Activated CD4-positive, CD25-positive, alpha-beta regulatory T cell treated with anti-CD3 and anti-CD28 coated beads, Interleukin-2, amount 50 U/mL, for 72 hours (primary cell): ENCODE measurements around the gene INPP5J.
"Not testable (repeated sequence)": the region's sequence is repeated elsewhere in the genome, so short reads cannot be mapped to it uniquely, and the experiment has no call there.

ENCODE experiments used
- DNase-seq: peaks from one replicate; pipeline ENCODE4 v3.0.0; 2021

Gene INPP5J

GRCh38 chr22:31088233-31088986, 34.4 kb upstream of the INPP5J start:
- no peak for DNase-seq

GRCh38 chr22:31089160-31090100, 33.3 kb upstream of the INPP5J start:
- no peak for DNase-seq

GRCh38 chr22:31090217-31091085, 32.3 kb upstream of the INPP5J start:
- no peak for DNase-seq

GRCh38 chr22:31091106-31091975, 31.4 kb upstream of the INPP5J start:
- DNase-seq: no peak

GRCh38 chr22:31092161-31092560, 30.6 kb upstream of the INPP5J start:
- DNase-seq: no peak

DNA sequence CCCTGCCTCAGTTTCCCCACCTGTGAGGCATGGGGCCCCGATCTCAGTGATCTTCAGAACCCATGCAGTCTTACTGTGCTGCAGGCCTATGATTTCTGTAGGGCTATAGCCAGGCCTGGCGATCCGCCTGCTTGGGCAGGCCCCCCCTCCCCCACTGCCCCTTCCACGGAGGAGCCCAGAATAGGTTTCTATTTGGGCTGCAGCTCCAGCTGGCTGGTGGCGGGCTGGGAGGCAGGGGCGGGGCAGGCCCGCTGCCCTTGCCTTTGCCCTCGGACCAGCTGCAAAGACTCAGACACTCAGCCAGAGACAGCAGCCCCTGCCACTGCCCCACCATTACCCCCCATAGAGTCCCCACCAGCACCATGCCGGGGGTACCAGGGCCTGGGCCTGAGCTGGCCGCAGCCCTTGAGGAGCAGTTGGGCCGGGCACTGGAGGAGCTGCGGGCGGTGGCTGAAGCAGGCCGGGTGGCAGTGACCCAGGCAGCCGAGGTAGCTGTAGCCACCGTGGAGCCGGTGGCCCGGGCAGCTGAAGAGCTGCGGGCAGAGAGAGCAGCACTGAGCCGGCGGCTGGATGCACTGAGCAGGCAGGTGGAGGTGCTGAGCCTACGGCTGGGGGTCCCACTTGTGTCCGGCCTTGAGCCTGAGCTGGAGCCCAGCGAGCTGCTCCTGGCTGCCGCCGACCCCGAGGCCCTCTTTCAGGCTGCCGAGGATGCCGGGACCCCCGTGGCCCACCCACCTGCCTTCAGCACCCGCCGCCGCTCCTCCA, 29.5 kb upstream of the INPP5J start:
- no peak for DNase-seq

- no peak for DNase-seq
Observed at GRCh38 chr22:31094021-31094551, 28.7 kb upstream of the INPP5J start.

DNA sequence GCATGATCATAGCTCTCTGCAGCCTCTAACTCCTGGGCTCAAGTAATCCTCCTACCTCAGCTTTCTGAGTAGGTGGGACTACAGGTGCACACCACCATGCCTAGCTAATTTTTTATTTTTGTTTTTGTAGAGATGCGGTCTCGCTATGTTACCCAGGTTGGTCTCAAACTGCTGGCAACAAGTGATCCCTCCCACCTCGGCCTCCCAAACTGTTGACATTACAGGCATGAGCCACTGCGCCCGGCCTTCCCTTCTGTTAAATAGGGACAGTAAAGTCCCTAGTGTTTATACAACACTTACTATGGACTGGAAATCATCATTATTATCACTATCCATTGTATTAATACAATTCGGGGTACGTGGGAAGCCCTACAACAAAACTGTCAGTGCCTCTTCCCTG, 28.0 kb upstream of the INPP5J start:
- DNase-seq: no peak

GRCh38 chr22:31095637-31096249, 27.0 kb upstream of the INPP5J start:
- DNase-seq: no peak

DNA sequence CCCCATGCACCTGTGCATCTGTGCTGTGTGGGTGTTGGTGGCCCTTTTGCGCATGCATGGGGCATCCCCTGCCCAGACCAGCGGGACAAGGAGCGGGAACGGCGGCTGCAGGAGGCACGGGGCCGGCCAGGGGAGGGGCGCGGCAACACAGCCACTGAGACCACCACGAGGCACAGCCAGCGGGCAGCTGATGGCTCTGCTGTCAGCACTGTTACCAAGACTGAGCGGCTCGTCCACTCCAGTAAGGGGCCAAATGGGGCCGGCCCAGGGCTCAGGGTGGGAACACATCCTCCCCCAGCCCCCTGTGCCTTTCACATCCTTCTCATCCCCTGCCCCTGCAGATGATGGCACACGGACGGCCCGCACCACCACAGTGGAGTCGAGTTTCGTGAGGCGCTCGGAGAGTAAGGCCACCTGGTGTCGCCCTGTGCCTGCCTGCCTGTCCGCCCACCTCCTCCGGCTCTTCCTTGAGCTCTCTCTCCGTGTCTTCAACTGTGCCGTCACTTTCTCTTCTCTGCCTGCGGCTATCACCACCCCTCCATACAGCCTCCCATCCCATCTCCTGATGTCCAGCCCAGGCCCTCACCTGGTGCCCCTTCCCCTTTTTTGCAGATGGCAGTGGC, 26.0 kb upstream of the INPP5J start:
- no peak for DNase-seq

GRCh38 chr22:31097539-31097938, 25.2 kb upstream of the INPP5J start:
- not testable (repeated sequence) for DNase-seq

GRCh38 chr22:31097941-31098631, 24.7 kb upstream of the INPP5J start:
- no peak for DNase-seq

- DNase-seq: no peak
Observed at GRCh38 chr22:31098632-31099110, 24.1 kb upstream of the INPP5J start.

- DNase-seq: no peak
Observed at GRCh38 chr22:31099386-31099785, 23.4 kb upstream of the INPP5J start.

DNA sequence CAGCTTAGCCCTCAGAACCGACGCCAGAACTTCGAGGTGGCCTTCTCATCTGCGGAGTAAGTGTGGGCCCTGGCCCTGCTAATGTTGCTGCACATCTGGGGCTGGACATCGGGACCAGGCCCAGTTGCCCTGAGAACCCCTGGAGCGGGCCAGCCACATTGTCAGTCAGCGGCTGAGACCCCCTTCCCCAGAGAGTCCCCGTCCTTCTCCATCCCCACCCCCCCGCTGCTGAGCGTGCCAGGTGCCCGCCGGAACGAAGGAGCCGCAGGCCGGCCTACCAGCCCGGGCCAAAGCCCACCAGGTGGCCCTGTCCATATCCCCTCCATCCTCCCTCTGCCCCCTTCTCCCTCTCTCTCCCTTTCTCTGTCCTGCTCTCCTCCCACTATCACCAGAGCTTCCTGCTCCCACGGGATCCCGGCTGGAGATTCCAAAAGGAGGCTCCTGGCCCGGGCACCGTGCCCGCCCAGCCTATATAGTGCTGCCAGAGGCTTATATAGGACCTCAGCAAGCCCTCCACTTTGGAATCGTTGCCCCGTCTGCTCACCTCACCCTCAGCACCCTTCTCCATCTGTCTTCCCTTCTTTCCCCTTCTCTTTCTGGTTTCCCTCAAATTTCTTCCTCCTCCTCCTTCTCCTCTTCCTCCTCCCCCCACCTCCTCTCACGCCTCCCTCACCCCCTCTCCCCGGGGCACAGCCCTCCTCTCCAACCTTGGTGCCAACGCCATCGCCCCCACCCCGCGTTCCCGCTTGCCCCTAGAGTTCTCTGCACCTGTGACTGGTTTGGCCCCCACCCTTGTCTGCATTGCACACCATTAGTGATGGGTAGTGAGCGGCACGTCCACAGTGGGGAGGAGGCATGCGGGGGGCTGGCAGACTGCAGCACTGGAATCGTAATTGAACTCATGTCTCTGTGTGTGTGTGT, 22.7 kb upstream of the INPP5J start:
- DNase-seq: no peak

DNA sequence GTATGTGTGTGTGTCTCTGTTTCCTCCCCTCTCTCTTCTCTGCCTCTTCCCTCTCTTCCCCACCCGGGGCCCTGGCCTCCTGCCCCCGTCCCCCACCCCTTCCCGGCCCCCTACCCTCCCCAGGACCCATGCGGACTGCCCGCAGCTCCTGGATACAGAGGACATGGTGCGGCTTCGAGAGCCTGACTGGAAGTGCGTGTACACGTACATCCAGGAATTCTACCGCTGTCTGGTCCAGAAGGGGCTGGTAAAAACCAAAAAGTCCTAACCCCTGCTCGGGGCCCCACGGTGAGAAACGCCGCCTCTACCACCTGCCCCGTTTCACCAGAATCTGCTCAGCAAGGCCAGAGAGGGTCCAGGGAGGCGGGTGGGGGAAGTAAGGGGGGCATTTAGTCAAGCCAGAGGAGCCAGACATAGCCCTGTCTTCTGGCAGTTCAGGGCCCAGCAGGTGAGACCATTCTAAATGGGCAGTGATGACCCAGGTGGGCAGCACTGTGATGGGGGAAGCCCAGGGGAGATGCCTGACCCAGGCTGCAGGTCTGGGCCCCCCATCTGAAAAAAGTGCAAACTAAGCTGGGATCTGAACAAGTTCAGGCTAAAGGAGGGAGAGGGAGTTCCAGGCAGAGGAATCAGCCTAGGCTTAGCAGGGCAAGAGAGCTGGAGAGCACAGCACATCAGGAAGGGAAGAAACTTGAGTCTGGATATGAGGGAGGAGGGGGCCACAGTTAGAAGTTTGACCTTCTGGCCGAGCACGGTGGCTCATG, 21.8 kb upstream of the INPP5J start:
- DNase-seq: no peak

GRCh38 chr22:31102441-31103081, 20.2 kb upstream of the INPP5J start:
- no peak for DNase-seq
